Measurements from ENCODE around the gene UGT1A7. TPM values are rescaled to one million over a fixed set of nuclear protein-coding genes. Genes with fewer than 3 reads are reported as not detected.
"Not testable (repeated sequence)": the region's sequence is repeated elsewhere in the genome, so short reads cannot be mapped to it uniquely, and the experiment has no call there.

Gene UGT1A7
- total RNA-seq, 2 experiments from 2014 or later = not detected

DNA sequence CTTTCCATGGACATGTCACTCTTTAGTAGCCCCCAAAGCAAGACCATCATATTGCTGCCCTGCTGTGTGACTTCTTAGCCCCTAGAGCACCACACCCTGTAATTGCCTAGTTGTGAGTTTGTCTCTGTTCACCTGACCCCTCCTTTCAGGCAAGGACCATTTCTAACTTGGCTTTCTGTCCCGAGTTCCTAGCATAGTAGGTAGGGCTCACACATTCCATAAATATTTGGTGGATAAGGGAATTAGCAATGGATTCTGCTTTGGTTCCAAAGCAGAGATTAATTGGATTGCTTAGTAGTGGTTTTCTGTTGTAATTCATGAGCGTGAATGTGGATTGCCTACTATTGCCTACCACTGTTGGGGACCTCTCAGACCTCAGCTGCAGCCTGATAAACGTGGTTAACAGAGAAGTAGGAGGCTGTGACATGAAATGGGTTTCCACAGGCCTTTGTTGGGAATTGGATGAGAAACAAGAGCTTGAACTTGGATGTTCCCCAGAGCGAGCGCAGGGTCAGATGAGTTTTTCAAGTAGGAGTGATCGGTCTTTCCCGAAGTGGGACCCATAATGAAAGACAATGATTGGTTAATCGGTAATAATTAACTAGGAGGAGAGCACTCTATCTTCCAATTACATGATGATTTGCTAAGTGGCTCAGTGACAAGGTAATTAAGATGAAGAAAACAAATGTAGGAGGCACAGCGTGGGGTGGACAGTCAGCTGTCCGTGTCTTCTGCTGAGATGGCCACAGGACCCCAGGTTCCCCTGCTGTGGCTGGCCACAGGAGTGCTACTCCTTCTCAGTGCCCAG, 65.0 kb downstream of the UGT1A7 start:
- CTCF ChIA-PET = no interaction called here
- no peaks in the 10 kb centered on the region for H3K36me3 Mint-ChIP-seq
- no peaks in the 10 kb centered on the region for H3K4me1 Mint-ChIP-seq
- peaks cover 15% of the 10 kb centered on the region for H3K27me3 Mint-ChIP-seq
- H3K4me3 Mint-ChIP-seq = no peak overlapping the region
- ATAC-seq = no peak
- H3K27ac Mint-ChIP-seq = no peak overlapping the region
- no peak for DNase-seq
- peaks cover 7% of the 10 kb centered on the region for H3K9me3 Mint-ChIP-seq (ENCODE audit: low read depth)

DNA sequence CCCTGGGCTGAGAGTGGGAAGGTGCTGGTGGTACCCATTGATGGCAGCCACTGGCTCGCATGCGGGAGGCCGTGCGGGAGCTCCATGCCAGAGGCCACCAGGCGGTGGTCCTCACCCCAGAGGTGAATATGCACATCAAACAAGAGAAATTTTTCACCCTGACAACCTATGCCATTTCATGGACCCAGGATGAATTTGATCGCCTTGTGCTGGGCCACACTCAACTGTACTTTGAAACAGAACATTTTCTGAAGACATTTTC, 65.5 kb downstream of the UGT1A7 start:
- no peak for ATAC-seq
- CTCF ChIA-PET = no interaction called here
- Mint-ChIP-seq H3K4me1 (no peaks in the 10 kb centered on the region), H3K9me3 (ENCODE audit: low read depth) (peaks cover 7% of the 10 kb centered on the region), H3K27me3 (peaks cover 15% of the 10 kb centered on the region), H3K4me3 (no peak overlapping the region), H3K36me3 (no peaks in the 10 kb centered on the region), H3K27ac (no peak overlapping the region)
- no peak for DNase-seq

DNA sequence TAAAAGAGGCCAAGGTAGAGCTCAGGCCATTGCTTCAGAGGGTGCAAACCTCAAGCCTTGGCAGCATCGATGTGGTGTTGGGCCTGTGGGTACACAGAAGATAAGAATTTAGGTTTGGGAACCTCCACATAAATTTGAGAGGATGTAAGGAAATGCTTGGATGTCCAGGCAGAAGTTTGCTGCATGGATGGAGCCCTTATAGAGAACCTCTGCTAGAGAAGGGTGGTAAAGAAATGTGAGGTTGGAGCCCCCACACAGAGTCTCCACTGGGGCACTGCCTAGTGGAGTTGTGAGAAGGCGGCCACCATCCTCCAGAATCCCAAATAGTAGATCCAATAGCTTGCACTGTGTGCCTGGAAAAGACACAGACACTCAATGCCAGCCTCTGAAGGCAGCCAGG, 69.0 kb downstream of the UGT1A7 start:
- H3K4me1 Mint-ChIP-seq; H3K4me3 Mint-ChIP-seq; H3K9me3 Mint-ChIP-seq (ENCODE audit: low read depth); CTCF ChIA-PET; H3K27ac Mint-ChIP-seq; DNase-seq; ATAC-seq; H3K36me3 Mint-ChIP-seq: not testable (repeated sequence)
- H3K27me3 Mint-ChIP-seq = peaks cover 13% of the 10 kb centered on the region

DNA sequence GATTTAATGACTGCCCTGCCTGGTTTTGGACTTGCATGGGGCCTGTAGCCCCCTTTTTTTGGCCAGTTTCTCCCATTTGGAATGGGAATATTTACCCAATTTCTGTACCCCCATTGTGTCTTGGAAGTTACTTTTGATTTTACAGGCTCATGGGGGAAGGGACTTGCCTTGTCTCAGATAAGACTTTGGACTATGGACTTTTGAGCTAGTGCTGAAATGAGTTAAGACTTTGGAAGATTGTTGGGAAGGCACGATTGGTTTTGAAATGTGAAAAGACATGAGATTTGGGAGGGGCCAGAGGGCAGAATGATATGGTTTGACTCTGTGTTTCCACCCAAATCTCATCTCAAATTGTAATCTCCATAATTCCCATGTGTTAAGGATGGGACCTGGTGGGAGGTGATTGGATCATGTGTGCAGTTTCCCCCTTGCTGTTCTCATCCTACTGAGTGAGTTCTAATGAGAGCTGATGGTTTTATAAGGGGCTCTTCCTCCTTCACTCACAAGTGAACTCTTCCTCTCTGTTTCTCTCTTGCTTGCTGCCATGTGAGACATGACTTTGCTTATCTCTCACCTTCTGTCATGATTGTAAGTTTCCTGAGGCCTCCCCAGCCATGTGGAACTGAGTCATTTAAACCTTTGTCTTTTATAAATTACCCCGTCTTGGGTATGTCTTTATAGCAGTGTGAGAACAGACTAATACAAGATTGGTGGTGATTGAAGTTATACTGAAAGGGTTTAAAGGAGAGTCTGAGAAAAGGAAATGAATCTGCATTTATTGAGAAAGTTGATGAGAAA, 69.7 kb downstream of the UGT1A7 start:
- H3K36me3 Mint-ChIP-seq; ATAC-seq; H3K4me1 Mint-ChIP-seq; H3K27ac Mint-ChIP-seq; H3K9me3 Mint-ChIP-seq (ENCODE audit: low read depth); DNase-seq; CTCF ChIA-PET; H3K4me3 Mint-ChIP-seq: not testable (repeated sequence)
- H3K27me3 Mint-ChIP-seq = peaks cover 13% of the 10 kb centered on the region

DNA sequence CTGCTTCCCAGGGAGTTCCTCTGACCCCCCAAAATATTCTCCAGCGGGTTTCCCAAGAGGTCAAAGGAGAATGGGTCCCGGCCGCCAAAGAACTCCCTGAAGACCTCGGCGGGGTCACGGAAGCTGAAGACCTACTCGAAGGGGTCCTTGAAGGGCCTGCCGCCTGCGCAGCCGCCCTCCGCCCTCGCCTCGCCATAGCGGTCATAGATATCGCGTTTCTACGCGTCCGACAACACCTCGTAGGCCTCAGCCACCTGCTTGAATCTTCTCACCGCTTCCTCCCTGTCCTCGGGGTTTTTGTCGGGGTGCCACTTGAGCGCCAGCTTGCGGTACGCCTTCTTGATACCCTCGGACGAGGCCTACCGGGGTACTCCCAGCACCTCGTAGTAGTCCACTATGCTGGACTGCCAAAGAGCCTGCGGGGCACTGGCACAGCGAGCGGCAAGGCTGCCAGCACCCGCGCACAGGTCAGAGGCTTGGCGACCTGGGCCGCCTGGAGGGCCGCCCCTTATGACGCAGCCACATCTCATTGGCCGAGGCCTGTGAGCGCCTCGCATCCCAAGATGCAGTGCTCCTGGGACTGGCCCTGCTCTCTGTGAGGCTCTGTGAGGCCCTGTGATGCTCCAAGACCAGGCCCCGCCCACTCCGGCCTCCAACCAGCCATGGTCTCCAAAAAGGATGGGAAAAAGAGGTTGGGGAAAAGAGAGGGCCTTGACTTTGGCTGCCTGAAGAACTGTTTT, 73.3 kb downstream of the UGT1A7 start:
- CTCF ChIA-PET = no interaction called here
- ATAC-seq (no peak), DNase-seq (no peak)
- H3K9me3 Mint-ChIP-seq (ENCODE audit: low read depth) = peaks cover 5% of the 10 kb centered on the region
- no peak overlapping the region for H3K27ac Mint-ChIP-seq
- no peaks in the 10 kb centered on the region for H3K36me3 Mint-ChIP-seq
- H3K4me1 Mint-ChIP-seq = no peaks in the 10 kb centered on the region
- peaks cover 5% of the 10 kb centered on the region for H3K27me3 Mint-ChIP-seq
- H3K4me3 Mint-ChIP-seq = no peak overlapping the region

DNA sequence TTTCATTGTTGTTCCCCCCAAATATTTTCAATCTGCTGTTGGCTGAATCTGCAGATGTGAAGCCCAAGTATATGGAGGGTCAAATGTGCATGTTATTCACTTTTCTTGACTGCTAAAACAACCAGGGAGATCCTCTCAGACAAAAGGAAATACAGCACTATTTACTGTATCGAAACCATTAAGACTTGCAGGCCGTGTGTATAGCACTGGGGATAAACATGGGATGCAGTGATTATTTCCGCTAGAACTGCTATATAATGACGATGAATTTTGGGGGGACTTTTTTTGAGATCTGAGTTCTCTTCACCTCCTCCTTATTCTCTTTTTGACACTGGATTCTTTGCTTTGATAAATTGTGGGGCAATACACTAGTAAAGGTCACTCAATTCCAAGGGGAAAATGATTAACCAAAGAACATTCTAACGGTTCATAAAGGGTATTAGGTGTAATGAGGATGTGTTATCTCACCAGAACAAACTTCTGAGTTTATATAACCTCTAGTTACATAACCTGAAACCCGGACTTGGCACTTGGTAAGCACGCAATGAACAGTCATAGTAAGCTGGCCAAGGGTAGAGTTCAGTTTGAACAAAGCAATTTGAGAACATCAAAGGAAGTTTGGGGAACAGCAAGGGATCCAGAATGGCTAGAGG, 74.9 kb downstream of the UGT1A7 start:
- H3K27ac Mint-ChIP-seq = no peak overlapping the region
- ATAC-seq (no peak), DNase-seq (no peak)
- H3K27me3 Mint-ChIP-seq = peaks cover 9% of the 10 kb centered on the region
- no peaks in the 10 kb centered on the region for H3K4me1 Mint-ChIP-seq
- H3K36me3 Mint-ChIP-seq = no peaks in the 10 kb centered on the region
- CTCF ChIA-PET = no interaction called here
- peaks cover 1% of the 10 kb centered on the region for H3K9me3 Mint-ChIP-seq (ENCODE audit: low read depth)
- H3K4me3 Mint-ChIP-seq = no peak overlapping the region

DNA sequence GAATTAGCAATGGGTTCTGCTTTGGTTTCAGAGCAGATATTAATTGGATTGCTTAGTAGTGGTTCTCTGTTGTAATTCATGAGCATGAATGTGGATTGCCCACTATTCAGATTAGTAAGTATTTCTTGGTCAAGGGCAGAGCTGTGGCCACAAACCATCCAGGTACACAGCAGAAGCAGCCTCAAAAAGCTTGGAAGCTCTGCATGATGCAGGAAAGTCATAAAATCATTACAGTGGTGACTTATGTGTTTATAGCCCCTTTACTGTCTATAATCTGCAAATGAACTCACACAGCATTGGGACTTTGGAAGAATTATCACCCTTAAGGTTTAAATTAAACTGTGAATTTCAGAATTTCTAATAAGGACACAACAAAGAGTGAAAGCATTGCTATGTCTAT, 76.4 kb downstream of the UGT1A7 start:
- H3K27ac Mint-ChIP-seq = no peak overlapping the region
- ATAC-seq = no peak
- H3K4me1 Mint-ChIP-seq = no peaks in the 10 kb centered on the region
- H3K27me3 Mint-ChIP-seq = peaks cover 9% of the 10 kb centered on the region
- no peaks in the 10 kb centered on the region for H3K9me3 Mint-ChIP-seq (ENCODE audit: low read depth)
- CTCF ChIA-PET = no interaction called here
- H3K4me3 Mint-ChIP-seq = no peak overlapping the region
- DNase-seq = no peak
- no peaks in the 10 kb centered on the region for H3K36me3 Mint-ChIP-seq

DNA sequence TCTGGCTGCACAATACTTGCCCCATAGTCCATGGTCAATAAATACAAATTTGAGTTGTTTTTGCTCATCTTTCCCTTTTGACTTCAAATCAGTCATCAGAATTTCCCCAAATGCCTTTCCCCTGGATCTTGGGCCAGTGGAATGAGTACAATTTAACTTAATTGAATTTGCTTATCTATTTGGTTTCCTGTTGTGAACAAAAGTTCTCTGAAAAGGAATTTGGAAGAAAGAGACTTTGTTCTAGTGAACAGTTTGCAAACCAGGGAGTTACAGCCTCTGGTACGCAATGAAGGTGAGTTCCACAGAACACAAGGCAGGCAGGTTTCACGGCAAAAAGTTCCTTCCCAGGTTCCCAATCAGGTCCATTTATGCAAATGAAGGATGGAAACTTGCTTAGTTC, 77.1 kb downstream of the UGT1A7 start:
- ATAC-seq (no peak), DNase-seq (no peak)
- H3K27me3 Mint-ChIP-seq = peaks cover 16% of the 10 kb centered on the region
- no peaks in the 10 kb centered on the region for H3K36me3 Mint-ChIP-seq
- H3K9me3 Mint-ChIP-seq (ENCODE audit: low read depth) = no peaks in the 10 kb centered on the region
- H3K4me3 Mint-ChIP-seq = no peak overlapping the region
- H3K4me1 Mint-ChIP-seq = no peaks in the 10 kb centered on the region
- H3K27ac Mint-ChIP-seq = no peak overlapping the region
- CTCF ChIA-PET = no interaction called here

DNA sequence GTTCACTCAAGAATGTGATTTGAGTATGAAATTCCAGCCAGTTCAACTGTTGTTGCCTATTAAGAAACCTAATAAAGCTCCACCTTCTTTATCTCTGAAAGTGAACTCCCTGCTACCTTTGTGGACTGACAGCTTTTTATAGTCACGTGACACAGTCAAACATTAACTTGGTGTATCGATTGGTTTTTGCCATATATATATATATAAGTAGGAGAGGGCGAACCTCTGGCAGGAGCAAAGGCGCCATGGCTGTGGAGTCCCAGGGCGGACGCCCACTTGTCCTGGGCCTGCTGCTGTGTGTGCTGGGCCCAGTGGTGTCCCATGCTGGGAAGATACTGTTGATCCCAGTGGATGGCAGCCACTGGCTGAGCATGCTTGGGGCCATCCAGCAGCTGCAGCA, 78.3 kb downstream of the UGT1A7 start, which contains the start of gene UGT1A1:
TSS of gene UGT1A1 (plus strand) at position 228 of the 400 bp plus-strand sequence. CDS start at position 246, 18 bp downstream.
- Mint-ChIP-seq H3K4me3 (no peak within 1 kb of the TSS), H3K4me1 (no peaks in the 10 kb centered on the region), H3K36me3 (no peaks in the 10 kb centered on the region), H3K9me3 (ENCODE audit: low read depth) (no peaks in the 10 kb centered on the region), H3K27ac (no peak within 1 kb of the TSS), H3K27me3 (peaks cover 25% of the 10 kb centered on the region)
- CTCF ChIA-PET = no interaction called here
- DNase-seq = no peak
- no peak for ATAC-seq

DNA sequence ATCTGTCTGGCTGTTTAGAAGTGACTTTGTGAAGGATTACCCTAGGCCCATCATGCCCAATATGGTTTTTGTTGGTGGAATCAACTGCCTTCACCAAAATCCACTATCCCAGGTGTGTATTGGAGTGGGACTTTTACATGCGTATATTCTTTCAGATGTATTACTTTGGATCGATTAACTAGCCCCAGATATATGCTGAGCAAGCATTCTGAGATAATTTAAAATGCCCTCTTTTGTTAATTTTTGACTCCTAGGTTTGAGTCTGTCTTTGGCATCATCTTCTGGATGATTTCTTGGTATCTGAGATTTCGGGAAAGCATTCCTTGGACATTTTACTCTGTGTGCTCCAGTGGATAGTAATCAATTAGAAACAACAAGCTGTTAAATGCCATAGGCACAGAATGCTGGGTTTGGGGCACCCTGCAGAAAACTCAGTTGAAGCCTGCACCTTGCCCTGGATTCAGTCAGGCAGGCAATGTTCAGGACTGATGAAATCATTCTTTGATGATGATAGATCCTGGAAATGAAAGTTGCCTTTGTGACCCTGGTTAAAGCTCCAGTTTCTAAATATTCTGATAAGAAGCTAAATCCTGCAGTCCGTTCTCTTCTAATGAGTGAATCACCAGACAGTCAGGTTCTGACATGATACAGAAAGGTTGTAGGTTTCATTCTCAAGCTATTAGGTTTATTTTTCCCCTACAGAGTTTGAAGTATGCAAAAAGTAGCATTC, 79.5 kb downstream of the UGT1A7 start:
- CTCF ChIA-PET = no interaction called here
- H3K4me3 Mint-ChIP-seq = no peak overlapping the region
- ATAC-seq (no peak), DNase-seq (no peak)
- no peaks in the 10 kb centered on the region for H3K9me3 Mint-ChIP-seq (ENCODE audit: low read depth)
- no peaks in the 10 kb centered on the region for H3K36me3 Mint-ChIP-seq
- peaks cover 25% of the 10 kb centered on the region for H3K27me3 Mint-ChIP-seq
- no peak overlapping the region for H3K27ac Mint-ChIP-seq
- no peaks in the 10 kb centered on the region for H3K4me1 Mint-ChIP-seq

DNA sequence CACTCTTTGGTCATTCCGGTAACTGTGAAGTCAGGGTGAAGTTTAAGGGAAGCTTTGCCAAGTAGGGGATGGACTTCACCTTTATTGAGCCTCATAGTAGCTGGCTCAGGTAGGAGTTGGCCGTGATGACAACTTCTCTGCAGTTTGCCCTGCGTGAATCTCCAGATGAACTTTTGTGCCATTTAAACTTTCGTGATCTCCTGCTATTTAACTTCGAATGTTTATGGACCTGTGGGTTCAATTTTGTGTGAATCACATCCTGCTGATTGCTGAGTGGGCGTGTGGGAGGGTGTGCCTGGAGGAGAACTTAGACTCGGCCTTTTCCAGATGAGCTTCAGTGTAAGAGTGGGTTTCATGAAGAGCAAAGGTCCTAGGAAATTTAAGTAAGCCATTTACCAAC, 82.6 kb downstream of the UGT1A7 start:
- Mint-ChIP-seq H3K36me3 (no peaks in the 10 kb centered on the region), H3K4me1 (no peaks in the 10 kb centered on the region), H3K9me3 (ENCODE audit: low read depth) (no peaks in the 10 kb centered on the region), H3K27me3 (peaks cover 22% of the 10 kb centered on the region), H3K4me3 (no peak overlapping the region), H3K27ac (no peak overlapping the region)
- DNase-seq (no peak), ATAC-seq (no peak)
- CTCF ChIA-PET = no interaction called here

DNA sequence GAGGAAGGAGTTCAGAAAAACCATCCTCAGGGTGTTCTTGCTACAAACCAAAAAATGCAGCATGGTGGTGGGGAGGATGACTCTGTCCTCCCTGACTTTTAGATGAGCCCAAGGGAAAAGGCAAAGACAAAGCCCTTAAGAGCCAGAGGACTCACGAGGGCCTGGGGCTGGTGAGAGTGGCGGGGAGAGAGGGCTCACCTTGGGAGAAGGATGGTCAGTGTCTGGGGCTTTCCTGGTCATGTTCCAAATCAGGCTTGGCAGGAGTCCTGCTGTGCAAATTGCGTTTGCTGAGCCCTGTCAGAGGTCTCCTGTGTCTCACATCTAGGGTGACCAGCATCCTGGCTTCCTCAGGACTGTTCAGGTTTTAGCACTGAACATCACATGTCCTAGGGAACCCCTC, 83.1 kb downstream of the UGT1A7 start:
- H3K4me1 Mint-ChIP-seq = no peaks in the 10 kb centered on the region
- CTCF ChIA-PET = no interaction called here
- no peak overlapping the region for H3K4me3 Mint-ChIP-seq
- H3K27me3 Mint-ChIP-seq = peaks cover 22% of the 10 kb centered on the region
- no peak overlapping the region for H3K27ac Mint-ChIP-seq
- DNase-seq (no peak), ATAC-seq (no peak)
- no peaks in the 10 kb centered on the region for H3K36me3 Mint-ChIP-seq
- H3K9me3 Mint-ChIP-seq (ENCODE audit: low read depth) = no peaks in the 10 kb centered on the region

DNA sequence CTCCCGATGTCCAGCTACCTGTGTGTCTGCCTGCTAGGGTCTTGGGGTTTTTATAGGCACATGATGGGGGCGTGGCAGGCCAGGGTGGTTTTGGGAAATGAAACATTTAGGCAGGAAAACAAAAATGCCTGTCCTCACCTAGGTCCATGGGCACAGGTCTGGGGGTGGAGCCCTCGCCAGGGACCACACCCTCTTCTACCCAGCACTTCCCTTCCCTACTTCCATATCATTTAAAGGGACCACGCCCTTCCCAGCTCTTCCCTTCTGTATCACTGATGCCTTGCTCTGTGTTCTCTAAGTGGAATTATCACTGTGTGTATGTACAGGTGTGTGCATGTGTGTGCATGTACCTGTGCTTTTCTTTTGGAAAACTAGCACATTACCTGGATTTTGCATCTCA, 84.7 kb downstream of the UGT1A7 start:
- Mint-ChIP-seq H3K36me3 (no peaks in the 10 kb centered on the region), H3K9me3 (ENCODE audit: low read depth) (no peaks in the 10 kb centered on the region), H3K27me3 (peaks cover 23% of the 10 kb centered on the region), H3K27ac (no peak overlapping the region), H3K4me1 (no peaks in the 10 kb centered on the region), H3K4me3 (no peak overlapping the region)
- CTCF ChIA-PET = no interaction called here
- DNase-seq (no peak), ATAC-seq (no peak)
